HFFc6 (cell line): ENCODE data around the gene EVA1B. TPM values are rescaled to one million over a fixed set of nuclear protein-coding genes. Genes with fewer than 3 reads are reported as not detected.
A peak's percentile ranks its signal among the peaks of the same experiment; 100 is the strongest.

Experiments used
- DNase-seq: peaks from one replicate; pipeline ENCODE4 v3.0.0-alpha.2; 2018
- H3K27ac Mint-ChIP-seq: 2 replicates; pipeline ENCODE4 v1.8.0; 2020; ENCODE audit warnings: mild to moderate bottlenecking, mixed read lengths
- H3K27me3 Mint-ChIP-seq: 2 replicates; pipeline ENCODE4 v1.8.0; 2021; ENCODE audit warnings: mild to moderate bottlenecking, moderate library complexity, mixed read lengths; ENCODE audit not compliant: insufficient read depth
- H3K36me3 Mint-ChIP-seq: 2 replicates; pipeline ENCODE4 v1.8.0; 2021; ENCODE audit warnings: low read depth, mixed read lengths
- H3K4me1 Mint-ChIP-seq: 2 replicates; pipeline ENCODE4 v1.8.0; 2020; ENCODE audit warnings: low read depth, mixed read lengths
- H3K4me3 Mint-ChIP-seq: 2 replicates; pipeline ENCODE4 v1.8.0; 2020; ENCODE audit warnings: mild to moderate bottlenecking, moderate library complexity, mixed read lengths
- H3K9me3 Mint-ChIP-seq: 2 replicates; pipeline ENCODE4 v1.8.0; 2020; ENCODE audit warnings: mild to moderate bottlenecking, mixed read lengths
- total RNA-seq, 6 experiments: library from RNA; stranded (reverse); fragmentation: NEBNext Ultra II Directional; extraction: Animal tissue kit (Norgen Biotek cat#: 25700); gene quantifications; 2 replicates in 1 of 6; 3 replicates in 5 of 6; pipeline ENCODE4 v1.2.3, GENCODE V29; 2021
- TF ChIP-seq, protein P1 (sequence below): fragments of 200-600 bp; sonication (generic); IDR thresholded peaks from 2 replicates; pipeline ENCODE4 v1.5.0; 2021; ENCODE audit warnings: antibody characterized with exemption, mild to moderate bottlenecking

EVA1B gene
- total RNA-seq, 6 experiments from 2014 or later = 152 to 206 (median 155) TPM

DNA sequence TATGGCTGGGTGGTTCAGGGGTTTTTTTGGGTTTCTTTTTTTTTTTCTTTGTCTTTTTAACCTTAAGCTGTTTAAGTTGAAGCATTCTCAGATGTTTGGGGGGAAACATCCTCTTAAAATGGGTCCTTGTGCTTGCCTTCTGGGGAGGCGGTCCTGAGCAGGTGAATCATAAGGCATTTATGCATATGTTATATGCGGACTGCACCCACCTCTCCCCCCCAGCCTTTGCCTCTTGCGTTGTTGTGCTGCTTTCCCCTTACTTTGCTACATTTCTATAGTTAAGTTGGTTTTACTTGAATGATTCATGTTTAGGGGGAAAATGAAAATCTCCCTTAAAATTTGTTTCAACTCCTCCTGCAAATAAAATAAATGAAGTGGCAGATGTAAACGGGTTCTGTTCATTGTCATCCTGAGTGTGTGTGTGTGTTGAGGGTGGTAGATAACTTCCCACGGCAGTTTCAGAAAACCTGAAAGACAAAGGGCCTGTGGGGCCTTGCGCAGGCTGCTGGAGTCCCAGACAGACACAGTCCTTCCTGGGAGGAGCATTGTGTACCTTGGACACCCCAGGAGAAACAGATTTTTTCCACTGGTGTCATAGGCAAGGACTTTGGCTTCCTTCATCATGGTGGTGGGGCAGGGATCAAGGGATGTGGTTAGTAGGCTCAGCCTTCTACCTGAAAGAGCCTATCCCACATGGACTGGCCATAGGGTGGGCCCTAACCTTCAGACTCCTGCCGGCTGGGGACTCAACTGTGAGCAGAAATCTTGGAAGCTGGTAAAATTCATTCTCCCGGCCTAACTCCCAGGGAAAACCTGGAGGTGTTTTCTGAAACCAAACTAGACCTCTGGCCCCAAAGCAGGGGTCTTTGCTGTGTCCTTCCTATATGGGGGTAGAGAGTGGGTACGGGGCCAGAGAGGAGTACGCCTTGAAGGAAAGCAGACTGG lies 18.2 kb downstream of the EVA1B start:
- TF ChIP-seq, protein P1, sequence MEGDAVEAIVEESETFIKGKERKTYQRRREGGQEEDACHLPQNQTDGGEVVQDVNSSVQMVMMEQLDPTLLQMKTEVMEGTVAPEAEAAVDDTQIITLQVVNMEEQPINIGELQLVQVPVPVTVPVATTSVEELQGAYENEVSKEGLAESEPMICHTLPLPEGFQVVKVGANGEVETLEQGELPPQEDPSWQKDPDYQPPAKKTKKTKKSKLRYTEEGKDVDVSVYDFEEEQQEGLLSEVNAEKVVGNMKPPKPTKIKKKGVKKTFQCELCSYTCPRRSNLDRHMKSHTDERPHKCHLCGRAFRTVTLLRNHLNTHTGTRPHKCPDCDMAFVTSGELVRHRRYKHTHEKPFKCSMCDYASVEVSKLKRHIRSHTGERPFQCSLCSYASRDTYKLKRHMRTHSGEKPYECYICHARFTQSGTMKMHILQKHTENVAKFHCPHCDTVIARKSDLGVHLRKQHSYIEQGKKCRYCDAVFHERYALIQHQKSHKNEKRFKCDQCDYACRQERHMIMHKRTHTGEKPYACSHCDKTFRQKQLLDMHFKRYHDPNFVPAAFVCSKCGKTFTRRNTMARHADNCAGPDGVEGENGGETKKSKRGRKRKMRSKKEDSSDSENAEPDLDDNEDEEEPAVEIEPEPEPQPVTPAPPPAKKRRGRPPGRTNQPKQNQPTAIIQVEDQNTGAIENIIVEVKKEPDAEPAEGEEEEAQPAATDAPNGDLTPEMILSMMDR = no peak
- H3K27ac Mint-ChIP-seq = peak overlapping the region; percentile 53
- no peak overlapping the region; the same call in 1 of the 2 replicates for H3K4me3 Mint-ChIP-seq
- DNase-seq = no peak
- H3K36me3 Mint-ChIP-seq = peaks cover 40% of the 10 kb centered on the region
- no peaks in the 10 kb centered on the region for H3K9me3 Mint-ChIP-seq
- peaks cover 41% of the 10 kb centered on the region for H3K4me1 Mint-ChIP-seq
- peaks cover 6% of the 10 kb centered on the region for H3K27me3 Mint-ChIP-seq

DNA sequence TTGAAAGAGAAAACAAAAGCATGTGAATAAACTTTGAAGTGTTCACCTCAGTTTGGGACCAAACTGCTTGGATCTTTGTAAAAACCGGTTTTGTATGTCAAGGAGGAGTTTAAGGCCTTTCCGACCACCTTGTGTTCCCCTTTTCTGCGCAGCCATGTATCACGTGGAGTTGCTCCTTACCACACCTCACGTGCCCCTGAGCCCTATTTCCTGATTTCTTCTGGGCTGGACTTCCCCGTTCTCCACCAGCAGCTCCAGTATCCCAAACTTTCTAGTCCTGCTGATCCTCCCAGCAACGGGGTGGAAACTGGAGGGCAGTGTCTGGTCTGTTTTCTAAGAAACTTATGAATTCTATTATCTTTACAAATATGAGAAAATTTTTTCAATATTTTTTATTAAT lies 18.9 kb downstream of the EVA1B start:
- no peak for DNase-seq
- H3K9me3 Mint-ChIP-seq = no peaks in the 10 kb centered on the region
- TF ChIP-seq, protein P1 = no peak
- peaks cover 48% of the 10 kb centered on the region for H3K4me1 Mint-ChIP-seq
- no peak overlapping the region for H3K4me3 Mint-ChIP-seq
- H3K36me3 Mint-ChIP-seq = peaks cover 41% of the 10 kb centered on the region
- H3K27me3 Mint-ChIP-seq = peaks cover 6% of the 10 kb centered on the region
- H3K27ac Mint-ChIP-seq = no peak overlapping the region

DNA sequence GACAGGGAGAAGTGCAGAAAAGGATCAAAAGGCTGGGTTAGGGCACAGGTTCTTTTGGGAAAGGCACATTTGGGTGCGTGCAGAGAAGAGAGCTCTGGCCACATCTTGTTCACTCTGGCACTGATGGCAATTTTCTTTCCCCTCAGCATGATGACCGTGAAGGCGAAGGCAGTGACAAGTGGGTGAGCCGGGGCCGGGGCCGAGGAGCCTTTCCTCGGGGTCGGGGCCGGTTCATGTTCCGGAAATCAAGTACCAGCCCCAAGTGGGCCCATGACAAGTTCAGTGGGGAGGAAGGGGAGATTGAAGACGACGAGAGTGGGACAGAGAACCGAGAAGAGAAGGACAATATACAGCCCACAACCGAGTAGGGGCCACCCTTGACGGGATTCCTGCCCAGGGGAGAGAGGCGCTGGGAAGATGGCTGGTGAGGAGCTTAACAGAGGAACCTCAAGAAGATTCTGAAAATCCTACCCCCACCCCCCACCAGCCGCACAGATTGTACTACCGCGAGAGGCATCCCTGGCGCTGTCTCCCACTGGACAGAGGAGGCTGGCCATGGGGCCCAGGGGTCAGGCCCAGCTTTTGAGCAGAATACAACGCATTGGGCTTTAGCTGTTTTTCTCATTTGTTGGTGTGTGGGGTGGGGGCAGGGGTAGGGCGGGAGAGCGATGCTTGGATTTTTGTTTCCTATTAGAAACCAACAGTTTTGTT lies 19.6 kb downstream of the EVA1B start:
- Mint-ChIP-seq H3K4me3 (no peak overlapping the region), H3K4me1 (peaks cover 49% of the 10 kb centered on the region), H3K36me3 (peaks cover 37% of the 10 kb centered on the region), H3K27me3 (peaks cover 6% of the 10 kb centered on the region), H3K27ac (peak overlapping the region; percentile 20), H3K9me3 (no peaks in the 10 kb centered on the region)
- TF ChIP-seq, protein P1 = no peak
- DNase-seq = no peak

DNA sequence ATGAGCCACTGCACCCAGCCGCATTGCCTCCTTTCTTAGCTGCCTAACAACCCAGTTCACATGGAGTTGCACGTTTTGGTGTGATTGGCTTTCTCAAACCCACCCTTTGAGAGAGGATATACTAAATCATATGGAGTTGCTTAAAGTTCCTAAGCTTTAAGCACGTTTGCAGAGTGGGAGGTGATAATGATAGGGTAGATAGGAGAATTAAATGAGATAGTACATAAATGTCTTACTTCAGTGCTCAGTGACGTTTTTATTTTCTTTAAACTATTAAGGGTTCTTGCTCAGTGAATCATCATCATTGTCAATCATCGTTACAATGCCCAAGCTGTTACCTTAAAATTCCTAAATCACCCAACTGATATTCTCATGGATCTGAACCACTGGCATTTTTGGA lies 20.2 kb downstream of the EVA1B start:
- no peak for DNase-seq
- TF ChIP-seq, protein P1 = no peak
- Mint-ChIP-seq H3K4me3 (no peak overlapping the region), H3K9me3 (no peaks in the 10 kb centered on the region), H3K4me1 (peaks cover 49% of the 10 kb centered on the region), H3K36me3 (peaks cover 37% of the 10 kb centered on the region), H3K27me3 (peaks cover 6% of the 10 kb centered on the region), H3K27ac (peak overlapping the region; percentile 20; the same call in 1 of the 2 replicates)

DNA sequence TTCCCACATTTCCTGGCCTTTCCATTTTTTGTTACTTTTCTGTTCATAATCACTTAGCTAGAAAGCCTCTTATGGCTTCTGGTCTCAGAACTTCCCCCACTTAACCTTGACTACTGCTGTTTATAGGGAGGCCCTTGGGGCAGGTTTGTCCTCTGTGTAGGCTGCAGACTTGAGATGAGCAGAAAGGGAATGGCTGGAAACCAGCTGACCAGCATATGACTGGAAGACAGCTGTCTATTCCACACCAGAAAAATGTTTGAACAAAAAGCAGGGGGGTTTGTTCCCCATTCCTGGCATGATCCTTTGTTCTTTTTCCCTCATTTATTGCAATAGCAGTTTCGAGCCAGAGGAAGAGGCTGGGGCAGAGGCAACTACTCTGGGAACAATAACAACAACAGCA lies 22.2 kb downstream of the EVA1B start:
- Mint-ChIP-seq H3K27me3 (peaks cover 3% of the 10 kb centered on the region; the same call in 1 of the 2 replicates), H3K4me3 (no peak overlapping the region), H3K9me3 (no peaks in the 10 kb centered on the region), H3K36me3 (peaks cover 47% of the 10 kb centered on the region), H3K4me1 (peaks cover 39% of the 10 kb centered on the region), H3K27ac (peak overlapping the region; percentile 69)
- no peak for DNase-seq
- TF ChIP-seq, protein P1 = no peak
